PC-3 (cell line): ENCODE measurements around the gene TMEM140. TPM values are rescaled to one million over a fixed set of nuclear protein-coding genes. Genes with fewer than 3 reads are reported as not detected.
A peak's percentile ranks its signal among the peaks of the same experiment; 100 is the strongest.

Experiments used
- ATAC-seq: fragments of 200-7000 bp; cut with Tn5 transposase; 2 replicates; pipeline ENCODE4 v1.9.1; 2020; ENCODE audit warnings: mild to moderate bottlenecking, moderate library complexity
- BruUV-seq: library from RNA; stranded (reverse); fragments of 400-500 nt; replicated peaks from 2 replicates; lab custom pipeline; 2021; lab: Mats Ljungman, UMichigan
- CTCF ChIA-PET: fragments of 300-600 bp; sonication (Branson Sonifier 250); formaldehyde crosslinking; loops from one replicate; lab custom pipeline; 2022; ENCODE audit warnings: antibody characterized with exemption; lab: Charles Lee
- POLR2A ChIA-PET: fragments of 300-600 bp; sonication (Branson Sonifier 250); formaldehyde crosslinking; loops from one replicate; lab custom pipeline; 2022; ENCODE audit warnings: antibody characterized with exemption; ENCODE audit not compliant: unreplicated experiment; lab: Charles Lee
- DNase-seq: peaks from one replicate; pipeline ENCODE4 v3.0.0-alpha.2; 2015
- H2AFZ ChIP-seq: fragments of 300-600 bp; sonication (generic); 2 replicates; pipeline ENCODE4 v1.6.0; 2016; ENCODE audit warnings: antibody characterized with exemption, low read length
- H3F3A ChIP-seq: fragments of 300-600 bp; sonication (generic); one replicate; pipeline ENCODE4 v1.6.0; 2017; ENCODE audit warnings: antibody characterized with exemption, low read length, control low read depth, mild to moderate bottlenecking; ENCODE audit not compliant: unreplicated experiment
- H3K27ac ChIP-seq: fragments of 300-600 bp; sonication (generic); 2 replicates; pipeline ENCODE4 v1.5.1; 2016; ENCODE audit warnings: mild to moderate bottlenecking, low read length
- H3K27me3 ChIP-seq: fragments of 300-600 bp; sonication (generic); 2 replicates; pipeline ENCODE4 v1.6.1; 2016; ENCODE audit warnings: low read length, mixed read lengths
- H3K36me3 ChIP-seq: fragments of 300-600 bp; sonication (generic); 2 replicates; pipeline ENCODE4 v1.6.1; 2016; ENCODE audit warnings: low read depth, mixed run types, low read length, mixed read lengths
- H3K4me1 ChIP-seq: fragments of 300-600 bp; sonication (generic); 2 replicates; pipeline ENCODE4 v1.5.1; 2016; ENCODE audit warnings: low read length; ENCODE audit not compliant: insufficient read depth
- H3K4me2 ChIP-seq: fragments of 300-600 bp; sonication (generic); 2 replicates; pipeline ENCODE4 v1.6.0; 2016; ENCODE audit warnings: low read length
- H3K4me3 ChIP-seq: fragments of 300-600 bp; sonication (generic); 2 replicates; pipeline ENCODE4 v1.5.1; 2016; ENCODE audit warnings: mild to moderate bottlenecking, low read length, mixed read lengths
- H3K79me2 ChIP-seq: fragments of 300-600 bp; sonication (generic); 2 replicates; pipeline ENCODE4 v1.6.1; 2017; ENCODE audit warnings: low read length, mixed read lengths
- H3K9ac ChIP-seq: fragments of 300-600 bp; sonication (generic); 2 replicates; pipeline ENCODE4 v1.6.0; 2016; ENCODE audit warnings: mild to moderate bottlenecking, low read length
- H3K9me2 ChIP-seq: fragments of 300-600 bp; sonication (generic); replicated peaks from 2 replicates; pipeline ENCODE4 v1.6.1; 2016; ENCODE audit warnings: mixed run types, low read length, mixed read lengths
- H3K9me3 ChIP-seq: fragments of 300-600 bp; sonication (generic); 2 replicates; pipeline ENCODE4 v1.6.1; 2016; ENCODE audit warnings: low read length, mixed read lengths
- H4K20me1 ChIP-seq: fragments of 300-600 bp; sonication (generic); 2 replicates; pipeline ENCODE4 v1.6.1; 2016; ENCODE audit warnings: low read length, mixed read lengths
- EZH2 ChIP-seq: fragments of 300-600 bp; sonication (generic); IDR thresholded peaks from one replicate; pipeline ENCODE4 v1.6.1; 2017; ENCODE audit warnings: antibody characterized with exemption, mild to moderate bottlenecking, low read length; ENCODE audit not compliant: unreplicated experiment
- EZH2phosphoT487 ChIP-seq: fragments of 300-600 bp; sonication (generic); IDR thresholded peaks from 2 replicates; pipeline ENCODE4 v1.6.1; 2018; ENCODE audit warnings: mild to moderate bottlenecking, antibody characterized with exemption, low read length, borderline replicate concordance
- intact Hi-C: fragments of 100-400 bp; cut with micrococcal nuclease; formaldehyde crosslinking; loops from 2 replicates; pipeline ENCODE4 v1.9.0; 2023
- total RNA-seq: library from RNA; depleted of rRNA; stranded (reverse); fragments of >200 nt; gene quantifications from 2 replicates; pipeline ENCODE4 v1.2.3, GENCODE V29; 2014
- TF ChIP-seq, protein P1 (sequence below): fragments of 300-600 bp; sonication (generic); conservative IDR thresholded peaks from 2 replicates; pipeline ENCODE4 v1.5.1; 2017; ENCODE audit warnings: antibody characterized with exemption, low read depth, mild to moderate bottlenecking, low read length

TMEM140 gene
- total RNA-seq, 1 experiment from 2014 or later: not detected

DNA sequence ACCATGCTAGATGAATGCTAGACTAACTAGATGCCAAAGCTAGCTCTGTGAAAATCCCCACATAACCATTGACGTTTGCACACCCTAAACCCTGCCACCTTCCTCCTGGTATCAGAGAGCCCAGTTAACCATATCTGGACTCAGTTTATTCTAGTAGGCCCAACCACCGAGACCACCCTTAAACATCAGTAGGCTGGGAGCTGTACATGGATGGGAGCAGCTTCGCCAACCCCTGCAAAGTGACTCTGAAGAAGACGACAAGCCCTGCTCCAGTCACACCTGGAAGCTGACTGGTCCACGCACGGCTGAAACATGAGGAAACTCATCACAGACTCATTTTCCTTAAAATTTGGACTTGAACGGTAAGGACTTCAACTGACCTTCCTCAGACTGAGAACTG is 27.1 kb downstream of the TMEM140 start:
- Histone ChIP-seq H3K27ac (no peak overlapping the region), H2AFZ (no peak overlapping the region), H3K9ac (no peak overlapping the region), H3K4me3 (no peak overlapping the region), H3K4me1 (peaks cover 19% of the 10 kb centered on the region), H3K9me2 (no peaks in the 10 kb centered on the region), H3K27me3 (no peaks in the 10 kb centered on the region), H3K36me3 (no peaks in the 10 kb centered on the region), H3F3A (no peaks in the 10 kb centered on the region), H3K9me3 (peaks cover 1% of the 10 kb centered on the region; the same call in 1 of the 2 replicates), H3K4me2 (no peak overlapping the region), H4K20me1 (no peaks in the 10 kb centered on the region), H3K79me2 (peaks cover 3% of the 10 kb centered on the region; the same call in 1 of the 2 replicates)
- ATAC-seq (no peak), DNase-seq (no peak)
- TF ChIP-seq EZH2phosphoT487: no peak
- TF ChIP-seq, protein P1, sequence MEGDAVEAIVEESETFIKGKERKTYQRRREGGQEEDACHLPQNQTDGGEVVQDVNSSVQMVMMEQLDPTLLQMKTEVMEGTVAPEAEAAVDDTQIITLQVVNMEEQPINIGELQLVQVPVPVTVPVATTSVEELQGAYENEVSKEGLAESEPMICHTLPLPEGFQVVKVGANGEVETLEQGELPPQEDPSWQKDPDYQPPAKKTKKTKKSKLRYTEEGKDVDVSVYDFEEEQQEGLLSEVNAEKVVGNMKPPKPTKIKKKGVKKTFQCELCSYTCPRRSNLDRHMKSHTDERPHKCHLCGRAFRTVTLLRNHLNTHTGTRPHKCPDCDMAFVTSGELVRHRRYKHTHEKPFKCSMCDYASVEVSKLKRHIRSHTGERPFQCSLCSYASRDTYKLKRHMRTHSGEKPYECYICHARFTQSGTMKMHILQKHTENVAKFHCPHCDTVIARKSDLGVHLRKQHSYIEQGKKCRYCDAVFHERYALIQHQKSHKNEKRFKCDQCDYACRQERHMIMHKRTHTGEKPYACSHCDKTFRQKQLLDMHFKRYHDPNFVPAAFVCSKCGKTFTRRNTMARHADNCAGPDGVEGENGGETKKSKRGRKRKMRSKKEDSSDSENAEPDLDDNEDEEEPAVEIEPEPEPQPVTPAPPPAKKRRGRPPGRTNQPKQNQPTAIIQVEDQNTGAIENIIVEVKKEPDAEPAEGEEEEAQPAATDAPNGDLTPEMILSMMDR: no peak
- TF ChIP-seq EZH2: no peak
- no TSS peak for BruUV-seq
- ChIA-PET POLR2A (no interaction called here), CTCF (no interaction called here)
- intact Hi-C loops: loop anchor here (5.0 to 10.0 kb wide), 3 partner anchors 77 to 530 kb away; partner anchors contain the start of gene BPGM

DNA sequence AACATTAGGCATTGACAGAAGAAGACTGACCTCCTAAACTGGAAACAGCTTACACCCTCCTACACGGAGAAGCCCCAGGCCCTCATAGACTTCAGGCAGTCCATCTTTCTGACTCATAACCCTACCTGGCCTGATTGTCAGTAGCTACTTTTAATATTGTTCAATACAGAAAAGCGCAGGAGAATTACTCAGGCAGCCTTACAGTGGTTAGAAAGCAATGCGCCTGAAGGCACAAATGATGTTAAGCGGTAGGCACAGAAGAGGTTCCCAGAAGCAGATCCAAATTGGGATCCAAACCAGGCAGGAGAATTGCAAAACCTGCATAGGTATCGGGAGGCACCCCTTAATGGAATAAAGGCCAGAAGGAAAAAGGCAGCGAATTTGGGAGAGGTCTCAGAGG is 28.1 kb downstream of the TMEM140 start:
- no peaks in the 10 kb centered on the region for H3K9me2 ChIP-seq
- intact Hi-C loops: loop anchor here (10.0 kb wide), 1 partner anchor 531 kb away; the partner anchor contains the start of gene BPGM
- TF ChIP-seq EZH2phosphoT487 (no peak), EZH2 (no peak)
- TF ChIP-seq, protein P1: no peak
- no peak overlapping the region for H3K4me2 ChIP-seq
- H3K9ac ChIP-seq: no peak overlapping the region
- H3K27ac ChIP-seq: no peak overlapping the region
- BruUV-seq: no TSS peak
- no peaks in the 10 kb centered on the region for H4K20me1 ChIP-seq
- ATAC-seq (no peak), DNase-seq (no peak)
- H3K79me2 ChIP-seq: no peaks in the 10 kb centered on the region
- H3K36me3 ChIP-seq: peaks cover 2% of the 10 kb centered on the region; the same call in 1 of the 2 replicates
- H2AFZ ChIP-seq: no peak overlapping the region
- no peak overlapping the region for H3K4me3 ChIP-seq
- H3K4me1 ChIP-seq: peaks cover 19% of the 10 kb centered on the region
- no peaks in the 10 kb centered on the region for H3K27me3 ChIP-seq
- H3F3A ChIP-seq: no peaks in the 10 kb centered on the region
- peaks cover 8% of the 10 kb centered on the region for H3K9me3 ChIP-seq
- POLR2A ChIA-PET: no interaction called here
- CTCF ChIA-PET: no interaction called here

DNA sequence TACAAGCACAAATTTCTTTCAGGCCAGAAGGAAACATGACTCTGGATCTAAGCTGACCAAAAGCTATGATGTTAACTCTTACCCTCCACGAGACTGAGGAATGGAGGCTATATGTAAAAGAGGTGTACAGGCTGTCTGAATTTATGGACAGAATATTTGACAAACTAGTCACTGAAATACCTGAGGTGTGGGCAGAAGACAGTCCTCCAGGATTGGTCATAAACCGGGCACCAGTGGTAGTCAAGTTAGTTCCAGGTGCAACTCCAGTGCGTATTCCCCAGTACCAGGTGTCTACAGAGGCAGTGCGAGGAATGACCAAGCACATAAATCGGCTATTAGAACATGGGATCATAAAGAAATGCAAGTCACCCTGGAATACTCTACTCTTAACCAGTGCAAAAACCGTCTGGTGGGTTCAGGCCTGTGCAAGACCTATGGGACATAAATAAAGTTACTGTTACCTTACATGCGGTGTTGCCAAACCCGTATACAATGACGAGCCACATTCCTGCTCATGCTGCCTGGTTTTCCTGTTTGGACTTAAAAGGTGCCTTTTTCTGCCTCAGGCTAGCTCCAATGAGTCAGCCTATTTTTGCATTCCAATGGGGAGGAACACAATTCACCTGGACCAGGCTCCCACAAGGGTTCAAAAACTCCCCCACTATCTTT is 29.3 kb downstream of the TMEM140 start:
- POLR2A ChIA-PET: no interaction called here
- H3K4me2 ChIP-seq: peak overlapping the region; percentile 24

More for the DNA sequence above, 29.3 kb downstream of the TMEM140 start:
- no peaks in the 10 kb centered on the region for H3K27me3 ChIP-seq
- DNase-seq: peak; percentile 93
- BruUV-seq: no TSS peak
- intact Hi-C loops: loop anchor here (10.0 kb wide), 1 partner anchor 532 kb away; the partner anchor contains the start of gene BPGM
- no peak overlapping the region for H3K9ac ChIP-seq
- CTCF ChIA-PET: no interaction called here
- no peaks in the 10 kb centered on the region for H3K79me2 ChIP-seq
- peaks cover 19% of the 10 kb centered on the region for H3K4me1 ChIP-seq
- no peaks in the 10 kb centered on the region for H4K20me1 ChIP-seq
- TF ChIP-seq, protein P1: no peak
- TF ChIP-seq EZH2: no peak
- no peak for TF ChIP-seq EZH2phosphoT487
- peaks cover 12% of the 10 kb centered on the region; the same call in 1 of the 2 replicates for H3K36me3 ChIP-seq
- H2AFZ ChIP-seq: peak overlapping the region; percentile 47; the same call in 1 of the 2 replicates
- peak overlapping the region; percentile 69 for H3K27ac ChIP-seq
- H3K9me2 ChIP-seq: no peaks in the 10 kb centered on the region
- no peaks in the 10 kb centered on the region for H3F3A ChIP-seq
- ATAC-seq: peak; percentile 90
- peaks cover 19% of the 10 kb centered on the region for H3K9me3 ChIP-seq
- no peak overlapping the region for H3K4me3 ChIP-seq
